OCI-M2 (cell line): ENCODE measurements around the gene PKIG.
"Not testable (repeated sequence)": the region's sequence is repeated elsewhere in the genome, so short reads cannot be mapped to it uniquely, and the experiment has no call there.

Source experiments
- DNase-seq: peaks from one replicate; lab custom pipeline; 2025; ENCODE audit not compliant: unreplicated experiment; lab: John Stamatoyannopoulos, UW

PKIG gene

GRCh38 chr20:44637522-44638372, 55.4 kb downstream of the PKIG start:
- no peak for DNase-seq

DNA sequence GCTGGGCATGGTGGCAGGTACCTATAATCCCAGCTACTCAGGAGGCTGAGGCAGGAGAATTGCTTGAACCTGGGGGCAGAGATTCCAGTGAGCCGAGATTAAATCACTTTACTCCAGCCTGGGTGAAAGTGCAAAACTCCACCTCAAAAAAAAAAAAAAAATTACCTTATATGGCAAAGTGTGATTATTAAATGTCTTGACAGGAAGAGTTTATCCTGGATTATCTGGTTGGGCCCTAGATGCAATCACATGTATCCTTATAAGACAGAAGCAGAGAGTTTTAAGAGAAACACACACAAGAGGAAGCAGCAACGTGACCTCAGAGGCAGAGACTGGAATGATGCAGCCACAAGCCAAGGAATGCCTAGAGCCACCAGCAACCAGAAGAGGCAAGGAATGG, 58.1 kb downstream of the PKIG start:
- no peak for DNase-seq

- no peak for DNase-seq
Measured at GRCh38 chr20:44641325-44641724, 58.9 kb downstream of the PKIG start.

DNA sequence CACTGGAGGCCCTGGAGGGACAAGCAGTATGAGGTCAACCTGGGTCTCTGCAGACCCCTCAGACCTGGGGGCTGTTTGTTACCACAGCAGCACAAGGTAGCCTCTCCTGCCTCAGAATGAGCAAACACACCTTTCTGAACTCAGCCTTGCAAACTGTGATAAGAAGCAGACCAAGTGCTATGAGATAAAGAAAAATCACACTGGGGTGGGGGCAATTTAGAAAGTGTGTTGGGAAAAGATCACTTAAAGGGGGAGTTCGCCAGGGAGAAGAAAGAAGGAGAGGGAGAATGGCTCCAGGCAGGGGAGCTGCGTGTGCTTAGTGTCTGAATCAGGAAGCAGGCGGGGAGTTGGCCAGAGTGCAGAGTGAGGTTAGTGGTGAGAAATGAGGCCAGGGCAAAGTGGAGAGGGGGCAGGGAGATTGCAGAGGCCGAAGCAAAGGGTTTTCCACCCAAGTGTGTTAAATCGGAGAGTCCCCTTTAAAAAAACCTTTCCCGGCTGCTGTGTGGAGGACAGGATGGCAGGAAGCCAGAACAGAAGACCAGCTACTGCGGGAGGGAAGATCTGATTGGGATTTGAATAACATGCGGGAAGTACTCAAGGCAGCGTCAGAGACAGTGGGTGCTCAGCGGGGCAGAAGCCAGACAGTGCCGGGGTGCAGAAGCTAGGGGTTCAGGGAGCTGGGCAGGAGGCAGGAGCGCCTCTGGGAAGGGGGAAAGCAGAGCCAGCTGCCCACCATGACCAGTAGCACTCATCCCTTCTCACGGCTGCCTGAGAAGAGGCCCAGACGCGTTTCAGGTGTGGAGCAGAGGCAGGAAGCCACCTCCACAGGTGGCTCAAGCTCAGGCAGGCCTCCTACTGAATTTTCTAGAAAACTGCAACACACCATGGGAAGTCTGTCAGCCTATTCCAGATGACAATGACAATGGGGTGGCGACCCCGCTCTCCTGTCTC, 60.1 kb downstream of the PKIG start:
- no peak for DNase-seq

DNA sequence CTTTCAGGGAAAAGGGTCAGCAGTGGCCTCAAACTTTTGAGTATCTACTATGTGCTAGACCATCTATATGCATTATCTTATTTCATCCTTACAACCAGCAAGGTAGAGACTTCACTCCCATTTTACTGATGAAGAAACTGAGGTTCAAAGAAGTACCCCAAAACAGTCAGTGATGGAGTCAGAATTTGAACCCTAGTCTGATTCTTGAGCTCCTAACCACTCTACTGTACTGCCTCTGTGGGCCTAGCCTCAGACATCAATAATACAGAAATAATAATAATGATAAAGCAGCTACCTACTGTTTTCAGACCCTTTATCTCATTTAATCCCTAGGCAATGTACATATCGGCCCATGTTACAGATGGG, 60.8 kb downstream of the PKIG start:
- DNase-seq: no peak

DNA sequence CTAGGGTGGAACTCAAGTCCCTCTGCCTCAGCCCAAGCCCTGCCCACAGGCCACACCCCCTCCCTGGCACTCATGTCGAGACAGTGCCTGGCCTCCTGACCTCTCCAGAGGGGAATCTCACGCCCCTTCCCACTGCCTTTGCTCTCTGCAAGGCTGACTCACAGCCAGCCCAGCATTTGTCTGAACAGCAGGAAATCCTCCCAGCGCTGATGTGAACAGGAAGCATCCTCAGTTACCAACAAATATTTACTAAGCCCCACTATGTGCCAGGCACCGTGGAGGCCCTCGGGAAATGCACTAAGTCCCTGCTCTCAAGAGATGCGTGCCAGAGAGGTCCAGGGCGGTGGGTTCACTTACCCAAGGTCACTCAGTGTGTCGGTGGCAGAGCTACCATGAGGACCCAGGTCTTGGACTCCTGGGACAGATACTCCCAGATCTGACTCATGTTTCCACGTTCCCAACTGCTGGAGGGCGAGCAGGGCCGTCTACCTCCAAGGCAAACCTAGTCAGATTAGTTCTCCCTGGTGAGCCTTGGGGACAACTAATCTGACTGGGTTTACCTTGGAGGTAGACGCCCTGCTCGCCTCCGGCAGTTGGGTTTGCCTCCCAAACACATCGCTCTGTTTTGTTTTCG, 61.3 kb downstream of the PKIG start:
- DNase-seq: no peak

DNA sequence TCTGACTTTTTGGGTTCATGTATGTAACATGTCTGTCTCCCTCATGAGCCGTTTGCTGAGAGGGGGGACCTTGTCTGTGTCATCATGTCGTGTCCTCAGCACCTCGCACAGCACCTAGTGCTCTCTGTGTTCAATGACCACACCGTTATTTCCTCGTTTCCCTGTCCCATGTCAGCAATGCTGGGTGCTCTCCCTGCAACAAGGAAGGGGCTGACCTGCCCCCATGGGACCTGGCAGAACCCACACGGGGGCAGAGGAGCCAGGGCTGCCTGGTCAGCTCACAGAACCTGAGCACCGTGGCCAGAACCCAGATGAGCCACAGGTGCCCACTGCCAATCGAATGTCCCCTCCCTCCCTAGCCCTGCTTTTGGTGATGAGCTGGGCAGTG, 61.8 kb downstream of the PKIG start:
- no peak for DNase-seq

DNA sequence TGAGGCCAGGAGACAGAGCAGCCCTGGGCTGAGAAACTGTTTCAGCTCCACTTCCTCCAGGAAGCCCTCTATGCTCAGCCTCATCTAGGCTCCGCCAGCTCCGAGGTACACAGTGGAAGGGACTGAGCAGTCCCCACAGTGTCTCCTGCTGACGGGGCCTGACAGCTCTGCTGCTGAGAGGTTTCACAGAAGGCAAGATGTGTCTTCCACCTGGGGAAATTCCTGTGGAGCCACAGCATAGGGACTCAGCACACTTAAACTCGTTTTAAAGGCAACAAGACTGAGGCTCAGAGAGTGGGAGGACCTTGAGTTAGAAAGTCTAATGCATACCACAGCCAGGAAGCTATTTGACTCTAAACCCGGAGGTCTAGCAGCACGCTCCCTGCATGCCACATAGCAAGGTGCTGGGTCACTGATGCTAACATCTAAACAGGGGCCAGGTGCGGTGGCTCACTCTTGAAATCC, 62.3 kb downstream of the PKIG start:
- no peak for DNase-seq

GRCh38 chr20:44646023-44646640, 63.8 kb downstream of the PKIG start:
- no peak for DNase-seq

GRCh38 chr20:44646641-44647274, 64.4 kb downstream of the PKIG start:
- DNase-seq: no peak

DNA sequence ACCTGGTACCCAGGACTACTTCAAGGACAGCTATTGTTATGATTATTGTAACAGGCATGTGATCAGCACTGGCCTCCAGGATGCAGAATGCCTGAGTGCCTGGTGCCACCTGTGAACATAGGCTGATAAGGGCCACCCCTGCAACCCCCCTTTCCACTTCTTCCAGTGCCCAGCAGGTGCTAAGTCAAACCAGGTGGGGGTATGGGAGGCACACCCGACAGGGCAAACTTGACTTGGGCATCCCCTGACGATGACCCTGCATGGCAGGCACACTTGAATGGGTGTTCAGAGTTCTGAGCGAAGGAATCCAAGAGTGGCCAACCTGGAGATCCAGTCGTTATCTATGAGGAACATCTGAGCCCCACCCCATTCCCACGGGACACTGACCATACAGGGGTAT, 65.7 kb downstream of the PKIG start:
- no peak for DNase-seq

GRCh38 chr20:44648579-44648978, 66.2 kb downstream of the PKIG start:
- no peak for DNase-seq

GRCh38 chr20:44649126-44649525, 66.7 kb downstream of the PKIG start:
- no peak for DNase-seq

GRCh38 chr20:44649976-44650375, 67.6 kb downstream of the PKIG start:
- DNase-seq: no peak

- no peak for DNase-seq
Measured at GRCh38 chr20:44650771-44651433, 68.5 kb downstream of the PKIG start.

- DNase-seq: no peak
Measured at GRCh38 chr20:44651434-44651683, 69.0 kb downstream of the PKIG start.

DNA sequence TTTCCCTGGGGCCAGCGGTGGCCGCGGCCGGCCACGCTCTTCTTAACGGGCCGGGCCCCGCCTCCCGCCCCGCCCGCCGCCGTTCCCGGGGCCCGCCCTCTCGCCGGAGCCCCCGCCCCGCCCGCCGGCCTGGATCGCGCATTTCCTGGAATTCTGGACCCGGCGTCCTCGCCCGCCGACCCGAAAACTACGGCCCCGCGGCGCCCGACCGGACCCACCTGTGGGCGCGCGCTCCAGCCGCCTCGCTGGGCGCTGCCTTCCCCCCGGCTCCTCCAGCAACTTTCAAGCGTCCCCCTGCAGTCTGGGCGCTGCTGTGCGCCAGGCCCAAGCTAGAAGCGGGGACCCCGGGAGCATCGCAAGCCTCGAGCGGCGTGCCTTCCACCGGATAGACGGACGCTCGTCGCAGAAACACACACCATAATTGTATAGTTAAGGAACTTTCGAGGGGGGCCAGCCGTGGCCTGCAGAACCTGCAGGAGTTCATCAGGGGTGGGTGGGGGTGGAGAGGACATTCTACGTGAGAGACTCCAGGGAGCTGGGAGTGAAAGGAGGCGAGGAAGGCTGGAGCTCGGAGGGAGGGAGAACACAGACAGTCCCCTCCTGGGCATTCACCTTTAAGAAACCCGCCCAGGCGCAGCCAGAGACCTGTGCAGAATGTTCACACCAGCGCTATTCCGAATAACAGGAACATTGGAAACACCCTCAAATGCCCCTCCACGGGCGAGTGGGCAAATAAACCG, 69.5 kb downstream of the PKIG start, which contains the start of gene ADA:
Gene ADA (minus strand): TSS at position 16 of the 740 bp plus-strand sequence. CDS start 92 bp downstream, outside the sequence.
- no peak for DNase-seq

GRCh38 chr20:44653546-44653945, 71.2 kb downstream of the PKIG start:
- DNase-seq: no peak

DNA sequence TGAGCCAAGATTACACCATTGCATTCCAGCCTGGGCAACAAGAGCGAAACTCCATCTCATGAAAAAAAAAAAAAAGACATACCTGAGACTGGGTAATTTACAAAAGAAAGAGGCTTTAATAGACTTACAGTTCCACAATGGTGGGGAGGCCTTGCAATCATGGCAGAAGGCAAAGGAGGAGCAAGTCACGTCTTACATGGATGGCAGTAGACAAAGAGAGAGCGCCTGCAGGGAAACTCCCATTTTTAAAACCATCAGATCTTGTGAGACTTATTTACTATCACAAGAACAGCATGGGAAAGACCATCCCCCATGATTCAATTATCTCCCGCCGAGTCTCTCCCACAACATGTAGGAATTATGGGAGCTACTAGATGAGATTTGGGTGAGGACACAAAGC, 71.8 kb downstream of the PKIG start:
- DNase-seq: not testable (repeated sequence)

- DNase-seq: no peak
Measured at GRCh38 chr20:44656448-44656847, 74.1 kb downstream of the PKIG start.
